Ecto neural progenitor cell (in vitro differentiated cells): ENCODE measurements around the gene ADIPOR2.
"Not testable (repeated sequence)": the region's sequence is repeated elsewhere in the genome, so short reads cannot be mapped to it uniquely, and the experiment has no call there.

Source experiments
- DNase-seq: peaks from one replicate; pipeline ENCODE4 v3.0.0-alpha.2; 2018; ENCODE audit warnings: low spot score

The ADIPOR2 gene

GRCh38 chr12:1665366-1665765 lies 25.5 kb upstream of the ADIPOR2 start:
- no peak for DNase-seq

- DNase-seq, result no peak
These were observed 24.7 kb upstream of the ADIPOR2 start for GRCh38 chr12:1666215-1666614.

- no peak for DNase-seq
These were observed 24.1 kb upstream of the ADIPOR2 start for GRCh38 chr12:1666685-1667162.

- DNase-seq, result no peak
These were observed 21.9 kb upstream of the ADIPOR2 start for GRCh38 chr12:1668833-1669543.

GRCh38 chr12:1670358-1671268 lies 20.3 kb upstream of the ADIPOR2 start:
- DNase-seq, result no peak

- no peak for DNase-seq
These were observed 14.8 kb upstream of the ADIPOR2 start for GRCh38 chr12:1676043-1676442.

- DNase-seq, result no peak
These were observed 9.9 kb upstream of the ADIPOR2 start for GRCh38 chr12:1680804-1681492.

- DNase-seq, result no peak
These were observed 9.4 kb upstream of the ADIPOR2 start for GRCh38 chr12:1681493-1681807.

- DNase-seq, result no peak
These were observed 2.7 kb upstream of the ADIPOR2 start for GRCh38 chr12:1688086-1688710.

- DNase-seq, result no peak
These were observed 495 bp downstream of the ADIPOR2 start for GRCh38 chr12:1691123-1692007.

- no peak for DNase-seq
These were observed 1.4 kb downstream of the ADIPOR2 start for GRCh38 chr12:1692226-1692625.

GRCh38 chr12:1692895-1693610 lies 2.2 kb downstream of the ADIPOR2 start:
- no peak for DNase-seq

GRCh38 chr12:1695097-1695496 lies 4.2 kb downstream of the ADIPOR2 start:
- DNase-seq, result not testable (repeated sequence)

GRCh38 chr12:1695886-1696670 lies 5.2 kb downstream of the ADIPOR2 start:
- DNase-seq, result no peak

GRCh38 chr12:1696800-1697199 lies 5.9 kb downstream of the ADIPOR2 start:
- DNase-seq, result no peak

GRCh38 chr12:1697271-1697670 lies 6.4 kb downstream of the ADIPOR2 start:
- no peak for DNase-seq

- no peak for DNase-seq
These were observed 7.8 kb downstream of the ADIPOR2 start for GRCh38 chr12:1698720-1699119.

- DNase-seq, result no peak
These were observed 11.8 kb downstream of the ADIPOR2 start for GRCh38 chr12:1702713-1703112.
